GM19324 (cell line): ENCODE data around the gene FAM83D.
"Not testable (repeated sequence)": the region's sequence is repeated elsewhere in the genome, so short reads cannot be mapped to it uniquely, and the experiment has no call there.

Experiments used
- ATAC-seq: cut with Tn5 transposase; IDR thresholded peaks from one replicate; pipeline ENCODE4 v1.9.1; 2021; ENCODE audit warnings: mild to moderate bottlenecking, moderate library complexity; ENCODE audit not compliant: unreplicated experiment, low FRiP score

The FAM83D gene

GRCh38 chr20:38932457-38933120, 6.4 kb downstream of the FAM83D start:
- no peak for ATAC-seq

GRCh38 chr20:38934530-38934929, 8.3 kb downstream of the FAM83D start:
- no peak for ATAC-seq

GRCh38 chr20:38935285-38935684, 9.1 kb downstream of the FAM83D start:
- no peak for ATAC-seq

GRCh38 chr20:38935967-38936407, 9.8 kb downstream of the FAM83D start:
- no peak for ATAC-seq

GRCh38 chr20:38937000-38937399, 10.8 kb downstream of the FAM83D start:
- no peak for ATAC-seq

- ATAC-seq: no peak
These were observed 11.8 kb downstream of the FAM83D start for GRCh38 chr20:38937978-38938473.

- ATAC-seq: no peak
These were observed 13.5 kb downstream of the FAM83D start for GRCh38 chr20:38939686-38940085.

GRCh38 chr20:38940644-38941043, 14.4 kb downstream of the FAM83D start:
- ATAC-seq: no peak

GRCh38 chr20:38941726-38942389, 15.6 kb downstream of the FAM83D start:
- no peak for ATAC-seq

- no peak for ATAC-seq
These were observed 18.8 kb downstream of the FAM83D start for GRCh38 chr20:38945012-38945411.

- ATAC-seq: no peak
These were observed 20.6 kb downstream of the FAM83D start for GRCh38 chr20:38946836-38947235.

GRCh38 chr20:38947931-38948362, 21.7 kb downstream of the FAM83D start:
- no peak for ATAC-seq

- ATAC-seq: no peak
These were observed 24.0 kb downstream of the FAM83D start for GRCh38 chr20:38950254-38950653.

GRCh38 chr20:38951611-38952010, 25.4 kb downstream of the FAM83D start:
- ATAC-seq: no peak

- ATAC-seq: no peak
These were observed 25.9 kb downstream of the FAM83D start for GRCh38 chr20:38952153-38952552.

- no peak for ATAC-seq
These were observed 27.6 kb downstream of the FAM83D start for GRCh38 chr20:38953630-38954340.

- no peak for ATAC-seq
These were observed 31.1 kb downstream of the FAM83D start for GRCh38 chr20:38957235-38957876.

GRCh38 chr20:38957915-38958485, 31.8 kb downstream of the FAM83D start:
- no peak for ATAC-seq

GRCh38 chr20:38960187-38960687, 34.0 kb downstream of the FAM83D start:
- ATAC-seq: not testable (repeated sequence)

- no peak for ATAC-seq
These were observed 35.4 kb downstream of the FAM83D start for GRCh38 chr20:38961530-38962043.
